GM18519 (cell line): ENCODE results near the gene PHF14.
"Not testable (repeated sequence)": the region's sequence is repeated elsewhere in the genome, so short reads cannot be mapped to it uniquely, and the experiment has no call there.

ENCODE experiments used
- ATAC-seq: cut with Tn5 transposase; IDR thresholded peaks from one replicate; pipeline ENCODE4 v1.9.1; 2021; ENCODE audit warnings: mild to moderate bottlenecking, moderate library complexity; ENCODE audit not compliant: unreplicated experiment, low FRiP score

PHF14 gene

GRCh38 chr7:10977113-10977512, 3.4 kb downstream of the PHF14 start:
- no peak for ATAC-seq

- no peak for ATAC-seq
These were observed 7.6 kb downstream of the PHF14 start for GRCh38 chr7:10981317-10981716.

GRCh38 chr7:10990748-10991147, 17.1 kb downstream of the PHF14 start:
- ATAC-seq = not testable (repeated sequence)

DNA sequence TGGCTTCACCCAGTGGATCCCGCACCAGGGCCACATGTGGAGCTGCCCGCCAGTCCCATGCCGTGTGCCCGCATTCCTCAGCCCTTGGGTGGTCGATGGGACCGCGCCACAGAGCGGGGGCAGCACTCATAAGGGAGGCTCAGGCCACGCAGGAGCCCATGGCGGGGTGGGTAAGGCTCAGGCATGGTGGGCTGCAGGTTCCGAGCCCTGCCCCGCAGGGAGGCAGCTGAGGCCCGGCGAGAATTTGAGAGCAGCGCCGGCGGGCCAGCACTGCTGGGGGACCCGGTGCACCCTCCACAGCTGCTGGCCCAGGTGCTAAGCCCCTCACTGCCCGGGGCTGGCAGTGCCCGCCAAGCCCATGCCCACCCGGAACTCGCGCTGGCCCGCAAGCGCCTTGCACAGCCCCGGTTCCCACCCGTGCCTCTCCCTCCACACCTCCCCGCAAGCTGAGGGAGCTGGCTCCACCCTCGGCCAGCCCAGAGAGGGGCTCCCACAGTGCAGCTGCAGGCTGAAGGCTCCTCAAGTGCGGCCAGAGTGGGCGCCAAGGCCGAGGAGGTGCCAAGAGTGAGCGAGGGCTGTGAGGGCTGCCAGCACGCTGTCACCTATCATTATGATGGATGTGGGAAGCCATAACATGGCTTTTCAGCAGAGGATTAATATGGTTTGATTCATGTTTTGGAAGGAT, 22.0 kb downstream of the PHF14 start:
- not testable (repeated sequence) for ATAC-seq

GRCh38 chr7:10998996-10999757, 25.5 kb downstream of the PHF14 start:
- ATAC-seq = no peak

GRCh38 chr7:11005202-11005601, 31.5 kb downstream of the PHF14 start:
- ATAC-seq = no peak

- ATAC-seq = no peak
These were observed 32.6 kb downstream of the PHF14 start for GRCh38 chr7:11006291-11006690.

GRCh38 chr7:11009631-11010030, 36.0 kb downstream of the PHF14 start:
- no peak for ATAC-seq

DNA sequence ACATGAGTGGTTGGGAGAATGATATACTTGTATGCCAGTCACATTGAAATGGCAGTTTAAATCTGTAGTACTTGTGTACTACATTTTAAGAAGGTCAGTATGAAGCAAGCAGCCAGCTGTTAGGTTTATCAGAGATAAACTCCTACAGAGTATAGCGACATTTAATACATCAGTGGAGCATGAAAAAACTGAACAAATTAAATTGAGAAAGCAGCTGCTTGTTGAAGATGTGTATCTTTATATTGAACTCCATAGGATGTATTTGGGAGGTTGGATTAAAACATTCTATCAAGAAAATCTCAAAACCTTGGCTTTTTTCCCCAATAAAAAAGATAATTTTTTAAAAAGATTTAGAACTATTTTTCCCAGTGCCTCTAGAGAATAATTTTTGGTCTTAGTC, 47.8 kb downstream of the PHF14 start:
- ATAC-seq = no peak

DNA sequence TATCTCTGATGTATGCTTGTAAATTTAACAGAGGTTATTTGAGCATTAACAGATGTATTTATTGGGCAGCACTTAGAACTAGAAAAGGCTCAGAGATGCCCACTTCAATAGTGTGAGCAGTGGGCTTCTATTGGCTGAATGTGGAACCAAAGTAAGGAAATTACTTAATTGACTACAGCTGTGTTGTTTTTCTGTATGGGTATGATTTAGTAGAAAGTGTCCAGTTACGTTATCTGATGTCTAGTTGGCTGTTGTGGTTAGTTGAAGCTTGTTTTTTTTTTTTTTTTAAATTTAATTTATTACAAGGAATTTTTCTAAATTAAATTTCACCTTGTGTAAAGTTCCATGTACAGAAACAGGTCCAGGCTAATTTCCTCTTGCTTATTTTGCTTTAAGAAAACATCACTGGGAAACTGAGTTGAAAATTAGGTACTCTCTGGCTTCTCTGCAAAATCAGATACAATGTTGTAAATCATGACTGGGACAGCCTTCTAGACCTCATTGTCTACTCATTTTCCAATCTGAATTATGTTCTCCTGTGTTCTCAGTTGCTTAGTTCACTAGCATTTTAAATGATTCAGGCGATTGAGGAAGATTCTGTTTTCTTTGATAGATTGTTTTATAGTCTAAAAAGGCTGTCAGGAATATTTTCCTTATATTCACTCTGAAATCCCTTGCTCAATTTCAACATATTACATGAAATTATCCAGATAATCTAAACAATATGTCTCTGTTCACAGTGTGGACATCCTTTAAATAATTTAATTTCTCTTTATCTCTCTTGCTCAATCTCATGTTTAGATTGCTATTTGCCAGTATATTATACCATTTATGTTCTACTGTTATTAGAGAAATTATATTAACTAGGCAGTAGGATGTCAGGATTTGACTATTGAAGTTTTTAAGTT, 53.0 kb downstream of the PHF14 start:
- no peak for ATAC-seq

DNA sequence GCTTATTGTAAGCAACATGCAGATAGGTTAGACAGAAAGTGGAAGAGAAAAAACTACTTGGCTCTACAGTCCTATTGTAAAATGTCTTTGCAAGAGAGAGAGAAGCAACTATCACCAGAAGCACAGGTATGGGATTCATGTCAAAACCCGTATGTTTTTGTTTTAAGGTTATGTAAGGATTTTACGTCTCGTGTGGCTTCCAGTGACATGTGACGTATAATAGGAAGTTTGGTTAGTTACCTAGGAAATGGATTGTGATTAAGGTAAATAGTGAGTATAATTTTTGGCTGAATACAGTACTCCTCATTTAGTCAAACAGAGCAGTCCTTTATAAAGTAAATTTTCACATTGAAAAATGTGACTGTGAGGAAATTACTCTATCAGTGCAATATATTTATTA, 62.0 kb downstream of the PHF14 start:
- ATAC-seq = no peak

DNA sequence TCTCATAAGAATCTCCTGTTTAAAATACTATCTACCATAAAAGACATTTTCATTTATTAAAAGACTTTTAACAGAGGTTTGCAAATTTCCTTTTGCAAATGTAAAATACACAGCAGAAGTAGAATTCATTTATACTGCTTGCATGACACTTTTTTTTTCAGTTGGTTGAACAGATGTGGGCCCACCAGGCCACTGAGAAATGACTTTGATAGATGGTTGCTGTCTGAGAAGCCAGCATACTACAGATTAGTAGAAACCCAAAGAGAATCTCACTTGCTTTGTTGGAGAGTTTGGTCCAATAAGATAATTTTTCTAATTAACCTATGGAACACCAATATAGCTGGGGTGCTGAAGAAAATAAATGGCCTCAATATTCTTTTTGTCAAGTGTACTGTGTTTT, 66.3 kb downstream of the PHF14 start:
- ATAC-seq = no peak

- no peak for ATAC-seq
These were observed 80.4 kb downstream of the PHF14 start for GRCh38 chr7:11054033-11054432.

- no peak for ATAC-seq
These were observed 87.2 kb downstream of the PHF14 start for GRCh38 chr7:11060893-11061292.

- ATAC-seq = no peak
These were observed 88.4 kb downstream of the PHF14 start for GRCh38 chr7:11062110-11062509.

GRCh38 chr7:11069591-11069990, 95.9 kb downstream of the PHF14 start:
- no peak for ATAC-seq

GRCh38 chr7:11077816-11078215, 104.1 kb downstream of the PHF14 start:
- ATAC-seq = no peak

DNA sequence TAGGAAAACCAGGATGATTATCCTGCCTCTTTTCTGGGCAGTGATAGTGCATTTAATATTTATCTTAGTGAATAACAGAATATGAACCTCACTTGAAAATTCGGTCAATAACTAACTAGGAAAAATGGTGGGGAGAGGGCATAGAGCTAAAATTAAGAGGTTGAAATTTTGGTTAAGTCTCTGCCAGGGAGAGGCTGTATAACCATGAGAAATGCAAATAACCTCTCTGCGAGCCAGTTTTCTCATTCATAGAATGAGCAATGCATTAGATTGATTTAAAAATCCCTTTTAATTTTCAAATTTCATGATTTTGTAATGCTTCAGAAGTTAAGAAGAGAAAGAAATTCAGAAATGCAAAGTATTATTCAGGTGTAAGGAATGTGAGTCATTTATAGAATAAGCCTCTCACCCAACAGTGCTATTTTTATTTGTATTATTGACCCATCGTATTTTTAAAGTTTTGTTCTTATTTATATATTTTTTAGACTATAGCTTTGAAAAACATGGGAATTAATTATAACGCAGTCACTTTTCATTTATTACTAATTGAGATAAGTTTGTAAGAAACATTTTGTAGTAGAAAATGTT, 104.7 kb downstream of the PHF14 start:
- no peak for ATAC-seq

- no peak for ATAC-seq
These were observed 106.2 kb downstream of the PHF14 start for GRCh38 chr7:11079907-11080306.

DNA sequence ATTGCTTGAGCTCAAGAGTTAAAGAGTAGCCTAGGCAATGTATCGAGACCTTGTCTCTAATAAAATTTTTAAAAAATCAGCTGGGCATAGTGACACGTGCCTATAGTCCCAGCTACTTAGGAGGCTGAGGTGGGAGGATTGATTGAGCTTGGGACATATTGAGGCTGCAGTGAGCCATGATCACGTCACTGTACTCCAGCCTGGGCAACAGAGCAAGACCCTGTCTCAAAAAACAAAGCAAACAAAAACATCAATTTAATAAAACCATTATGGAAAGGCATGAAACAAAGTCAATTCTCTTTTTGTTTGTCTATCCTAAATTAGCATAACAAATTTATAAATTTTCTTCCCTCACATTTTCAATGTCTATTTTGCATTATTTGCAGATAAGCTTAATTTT, 108.4 kb downstream of the PHF14 start:
- no peak for ATAC-seq
